WTC11 (cell line): ENCODE results near the gene SEPTIN10. TPM values are rescaled to one million over a fixed set of nuclear protein-coding genes. Genes with fewer than 3 reads are reported as not detected.

Experiments
- ATAC-seq: fragments of 200-7000 bp; cut with Tn5 transposase; 2 replicates; pipeline ENCODE4 v1.10.0; 2021; ENCODE audit warnings: mild to moderate bottlenecking, moderate library complexity
- CTCF ChIA-PET: fragments of 300-600 bp; sonication (Branson Sonifier 250); formaldehyde crosslinking; loops from one replicate; lab custom pipeline; 2021; ENCODE audit warnings: antibody characterized with exemption; lab: Charles Lee
- POLR2A ChIA-PET: fragments of 350-600 bp; sonication (Branson Sonifier 250); formaldehyde crosslinking; loops from one replicate; lab custom pipeline; 2021; ENCODE audit warnings: antibody characterized with exemption; lab: Charles Lee
- DNase-seq: peaks from one replicate; pipeline ENCODE4 v3.0.0; 2021; ENCODE audit warnings: low spot score
- H3K27ac Mint-ChIP-seq: 2 replicates; pipeline ENCODE4 v1.8.0; 2021; ENCODE audit warnings: mixed read lengths
- H3K27me3 Mint-ChIP-seq: 2 replicates; pipeline ENCODE4 v1.8.0; 2021; ENCODE audit warnings: low read depth, mild to moderate bottlenecking, moderate library complexity, mixed read lengths
- H3K36me3 Mint-ChIP-seq: 2 replicates; pipeline ENCODE4 v1.8.0; 2021; ENCODE audit warnings: mixed read lengths
- H3K4me1 Mint-ChIP-seq: 2 replicates; pipeline ENCODE4 v1.8.0; 2022; ENCODE audit warnings: mixed read lengths
- H3K4me3 Mint-ChIP-seq: 2 replicates; pipeline ENCODE4 v1.8.0; 2021; ENCODE audit warnings: mild to moderate bottlenecking, moderate library complexity, mixed read lengths
- H3K9me3 Mint-ChIP-seq: 2 replicates; pipeline ENCODE4 v1.8.0; 2021; ENCODE audit warnings: mixed read lengths
- ATF2 ChIP-seq: sonication (generic); formaldehyde crosslinking; IDR thresholded peaks from 2 replicates; pipeline ENCODE4 v1.8.1; 2022; ENCODE audit warnings: low read depth, missing genetic modification reagents, borderline replicate concordance
- CREM ChIP-seq: sonication (generic); formaldehyde crosslinking; IDR thresholded peaks from 2 replicates; pipeline ENCODE4 v1.8.1; 2022; ENCODE audit warnings: mild to moderate bottlenecking, missing genetic modification reagents, moderate library complexity
- E2F4 ChIP-seq: sonication (generic); formaldehyde crosslinking; IDR thresholded peaks from 2 replicates; pipeline ENCODE4 v1.8.1; 2022; ENCODE audit warnings: low read depth, mild to moderate bottlenecking, moderate library complexity, missing genetic modification reagents, borderline replicate concordance
- E2F5 ChIP-seq: sonication (generic); formaldehyde crosslinking; IDR thresholded peaks from 2 replicates; pipeline ENCODE4 v1.8.1; 2022; ENCODE audit warnings: mild to moderate bottlenecking, moderate library complexity, missing genetic modification reagents
- ERG ChIP-seq: fragments of 250-450 bp; sonication (Bioruptor Pico); IDR thresholded peaks from 2 replicates; pipeline ENCODE4 v1.8.0; 2021; ENCODE audit warnings: mild to moderate bottlenecking
- FOXP1 ChIP-seq: sonication (generic); formaldehyde crosslinking; IDR thresholded peaks from 2 replicates; pipeline ENCODE4 v1.8.0; 2022; ENCODE audit warnings: missing genetic modification reagents, mild to moderate bottlenecking, moderate library complexity, borderline replicate concordance
- FOXP4 ChIP-seq: sonication (generic); formaldehyde crosslinking; IDR thresholded peaks from 2 replicates; pipeline ENCODE4 v1.8.0; 2022; ENCODE audit warnings: mild to moderate bottlenecking, missing genetic modification reagents
- HMGA2 ChIP-seq: fragments of 250-450 bp; sonication (Bioruptor Pico); IDR thresholded peaks from 2 replicates; pipeline ENCODE4 v1.4.0; 2021; ENCODE audit warnings: mild to moderate bottlenecking, moderate library complexity
- IRF1 ChIP-seq: sonication (generic); formaldehyde crosslinking; IDR thresholded peaks from 2 replicates; pipeline ENCODE4 v1.8.0; 2023; ENCODE audit warnings: missing genetic modification reagents
- NFE2L1 ChIP-seq: sonication (generic); formaldehyde crosslinking; IDR thresholded peaks from 2 replicates; pipeline ENCODE4 v1.8.1; 2023; ENCODE audit warnings: missing genetic modification reagents
- SP1 ChIP-seq: sonication (generic); formaldehyde crosslinking; conservative IDR thresholded peaks from 2 replicates; pipeline ENCODE4 v1.8.1; 2022; ENCODE audit warnings: missing genetic modification reagents
- STAT6 ChIP-seq: sonication (generic); formaldehyde crosslinking; conservative IDR thresholded peaks from 2 replicates; pipeline ENCODE4 v1.8.1; 2023; ENCODE audit warnings: mild to moderate bottlenecking, low read depth, missing genetic modification reagents, moderate library complexity
- TCF7 ChIP-seq: sonication (generic); formaldehyde crosslinking; IDR thresholded peaks from 2 replicates; pipeline ENCODE4 v1.8.0; 2022; ENCODE audit warnings: mild to moderate bottlenecking, low read depth, missing genetic modification reagents, moderate library complexity
- TP53 ChIP-seq: sonication (generic); formaldehyde crosslinking; IDR thresholded peaks from 2 replicates; pipeline ENCODE4 v1.8.1; 2023; ENCODE audit warnings: mild to moderate bottlenecking, missing genetic modification reagents
- USF1 ChIP-seq: sonication (generic); formaldehyde crosslinking; IDR thresholded peaks from 2 replicates; pipeline ENCODE4 v1.8.0; 2022; ENCODE audit warnings: mild to moderate bottlenecking, missing genetic modification reagents
- ZBTB21 ChIP-seq: sonication (generic); formaldehyde crosslinking; IDR thresholded peaks from 2 replicates; pipeline ENCODE4 v1.8.1; 2023; ENCODE audit warnings: mild to moderate bottlenecking, missing genetic modification reagents, borderline replicate concordance
- ZNF317 ChIP-seq: sonication (generic); formaldehyde crosslinking; IDR thresholded peaks from 2 replicates; pipeline ENCODE4 v1.8.1; 2023; ENCODE audit warnings: low read depth, mild to moderate bottlenecking, moderate library complexity, missing genetic modification reagents, borderline replicate concordance
- ZNF425 ChIP-seq: fragments of 250-450 bp; sonication (Bioruptor Pico); conservative IDR thresholded peaks from 2 replicates; pipeline ENCODE4 v1.9.0; 2021; ENCODE audit warnings: mild to moderate bottlenecking
- ZNF671 ChIP-seq: fragments of 250-450 bp; sonication (Bioruptor Pico); IDR thresholded peaks from 2 replicates; pipeline ENCODE4 v1.8.0; 2021; ENCODE audit warnings: mild to moderate bottlenecking
- total RNA-seq: library from RNA; stranded (reverse); gene quantifications from 3 replicates; pipeline ENCODE4 v1.2.3, GENCODE V29; 2021

The SEPTIN10 gene
- total RNA-seq, 1 experiment from 2014 or later = 86.8 TPM

GRCh38 chr2:109563288-109563687, 50.5 kb downstream of the SEPTIN10 start:
- ATAC-seq (no peak), DNase-seq (no peak)
- H3K9me3 Mint-ChIP-seq = no peaks in the 10 kb centered on the region
- H3K4me3 Mint-ChIP-seq = no peak overlapping the region
- TF ChIP-seq FOXP4 (CRISPR knock-in tag) (no peak), ZNF671 (CRISPR knock-in tag) (no peak), CREM (CRISPR knock-in tag) (no peak), FOXP1 (no peak), E2F5 (CRISPR knock-in tag) (no peak), ZBTB21 (CRISPR knock-in tag) (no peak), TP53 (CRISPR knock-in tag) (no peak), E2F4 (CRISPR knock-in tag) (no peak), IRF1 (CRISPR knock-in tag) (no peak)
- no peaks in the 10 kb centered on the region for H3K27me3 Mint-ChIP-seq
- H3K4me1 Mint-ChIP-seq = peaks cover 4% of the 10 kb centered on the region
- no peak overlapping the region for H3K27ac Mint-ChIP-seq
- ChIA-PET CTCF (no interaction called here), POLR2A (no interaction called here)
- peaks cover 56% of the 10 kb centered on the region for H3K36me3 Mint-ChIP-seq

GRCh38 chr2:109562421-109562820, 51.3 kb downstream of the SEPTIN10 start:
- no peak for ATAC-seq
- ChIA-PET POLR2A (no interaction called here), CTCF (no interaction called here)
- Mint-ChIP-seq H3K36me3 (peaks cover 55% of the 10 kb centered on the region), H3K27ac (no peak overlapping the region), H3K9me3 (no peaks in the 10 kb centered on the region), H3K4me3 (no peak overlapping the region), H3K27me3 (no peaks in the 10 kb centered on the region), H3K4me1 (peaks cover 9% of the 10 kb centered on the region)
- no peak for DNase-seq
- TF ChIP-seq ERG (CRISPR knock-in tag) (no peak), ZNF317 (CRISPR knock-in tag) (no peak), IRF1 (CRISPR knock-in tag) (no peak), ZNF671 (CRISPR knock-in tag) (no peak), STAT6 (CRISPR knock-in tag) (no peak), SP1 (CRISPR knock-in tag) (no peak), NFE2L1 (CRISPR knock-in tag) (no peak), USF1 (CRISPR knock-in tag) (no peak), ATF2 (no peak), ZNF425 (CRISPR knock-in tag) (no peak), HMGA2 (CRISPR knock-in tag) (no peak), TCF7 (no peak)
